HG03025 (cell line): ENCODE data around the gene PIEZO2.
"Not testable (repeated sequence)": the region's sequence is repeated elsewhere in the genome, so short reads cannot be mapped to it uniquely, and the experiment has no call there.

Source experiments
- ATAC-seq: cut with Tn5 transposase; IDR thresholded peaks from one replicate; pipeline ENCODE4 v1.9.1; 2021; ENCODE audit warnings: mild to moderate bottlenecking, moderate library complexity; ENCODE audit not compliant: unreplicated experiment, low FRiP score

Gene PIEZO2

GRCh38 chr18:10661317-10661716 is 488.1 kb downstream of the PIEZO2 start:
- no peak for ATAC-seq

- no peak for ATAC-seq
These were observed 489.0 kb downstream of the PIEZO2 start for GRCh38 chr18:10660179-10660884.

GRCh38 chr18:10659594-10659993 is 489.8 kb downstream of the PIEZO2 start:
- no peak for ATAC-seq

GRCh38 chr18:10659000-10659399 is 490.4 kb downstream of the PIEZO2 start:
- ATAC-seq, result no peak

GRCh38 chr18:10644003-10644402 is 505.4 kb downstream of the PIEZO2 start:
- not testable (repeated sequence) for ATAC-seq

- ATAC-seq, result not testable (repeated sequence)
These were observed 506.3 kb downstream of the PIEZO2 start for GRCh38 chr18:10642915-10643524.

- not testable (repeated sequence) for ATAC-seq
These were observed 510.9 kb downstream of the PIEZO2 start for GRCh38 chr18:10638539-10638885.

- ATAC-seq, result not testable (repeated sequence)
These were observed 511.4 kb downstream of the PIEZO2 start for GRCh38 chr18:10637858-10638538.

- peak; percentile 95 for ATAC-seq
These were observed 520.3 kb downstream of the PIEZO2 start for GRCh38 chr18:10629076-10629475.

GRCh38 chr18:10626606-10627213 is 522.7 kb downstream of the PIEZO2 start:
- not testable (repeated sequence) for ATAC-seq

GRCh38 chr18:10623606-10624005 is 525.8 kb downstream of the PIEZO2 start:
- not testable (repeated sequence) for ATAC-seq

GRCh38 chr18:10622982-10623381 is 526.4 kb downstream of the PIEZO2 start:
- ATAC-seq, result not testable (repeated sequence)

GRCh38 chr18:10620670-10621329 is 528.6 kb downstream of the PIEZO2 start:
- not testable (repeated sequence) for ATAC-seq
